Esophagus muscularis mucosa (tissue), 4 donors: Measurements from ENCODE around the gene UBE2R2. TPM values are rescaled to one million over a fixed set of nuclear protein-coding genes. Genes with fewer than 3 reads are reported as not detected.

Experiments
- DNase-seq: peaks from one replicate; pipeline ENCODE4 v3.0.0-alpha.2; 2017; ENCODE audit errors: extremely low spot score
- H3K27ac ChIP-seq, 4 donors: fragments of 200-600 bp; sonication (generic); replicated peaks in 1 of 4; 1 replicate in 3 of 4; 2 replicates in 1 of 4; pipeline ENCODE4 v1.5.1; 2016 to 2019; ENCODE audit warnings: mild to moderate bottlenecking in 1 of 4
- H3K27me3 ChIP-seq, 4 donors: fragments of 200-600 bp; sonication (generic); one replicate each; pipeline versions ENCODE4 v1.5.1 to v1.6.0; 2016 to 2019
- H3K36me3 ChIP-seq, 4 donors: fragments of 200-600 bp; sonication (generic); one replicate each; pipeline ENCODE4 v1.5.1; 2016 to 2019
- H3K4me1 ChIP-seq, 4 donors: fragments of 200-600 bp; sonication (generic); one replicate each; pipeline ENCODE4 v1.5.1; 2016 to 2019
- H3K4me3 ChIP-seq, 4 donors: fragments of 200-600 bp; sonication (generic); 1 replicate in 2 of 4; 2 replicates in 2 of 4; pipeline ENCODE4 v1.5.1; 2016 to 2019; ENCODE audit warnings: mild to moderate bottlenecking in 4 of 4, moderate library complexity in 1 of 4
- H3K9me3 ChIP-seq, 4 donors: fragments of 200-600 bp; sonication (generic); 1 replicate in 3 of 4; 2 replicates in 1 of 4; pipeline ENCODE4 v1.5.1; 2016 to 2019
- CTCF ChIP-seq, 3 experiments: fragments of 200-600 bp in 2 of 3; fragments of 450-650 bp in 1 of 3; sonication (generic) in 2 of 3; IDR thresholded peaks; one replicate each; pipeline ENCODE4 v1.5.1; 2017 to 2019; ENCODE audit warnings: antibody characterized with exemption in 3 of 3, mild to moderate bottlenecking in 2 of 3, moderate library complexity in 1 of 3
- EP300 ChIP-seq: sonication (generic); formaldehyde crosslinking; IDR thresholded peaks from one replicate; pipeline ENCODE4 v1.6.1; 2017; ENCODE audit warnings: antibody characterized with exemption
- POLR2A ChIP-seq: fragments of 450-650 bp; IDR thresholded peaks from one replicate; pipeline ENCODE4 v1.6.1; 2017; ENCODE audit warnings: antibody characterized with exemption, moderate library complexity, mild to moderate bottlenecking, low read depth
- POLR2AphosphoS5 ChIP-seq, 2 donors: sonication (generic); formaldehyde crosslinking; IDR thresholded peaks; one replicate each; pipeline ENCODE4 v1.6.1; 2017; ENCODE audit warnings: antibody characterized with exemption in 2 of 2
- WGBS: methylation state at CpG from one replicate; pipeline ENCODE4 v1.1.5; 2018; 5-methylcytosine and 5-hydroxymethylcytosine counted together
- intact Hi-C: fragments of 100-400 bp; cut with DNase I; formaldehyde crosslinking; loops from one replicate; pipeline ENCODE4 v1.15.1; 2023
- total RNA-seq, 4 donors: library from RNA; depleted of rRNA; stranded (reverse); fragments of >200 nt; gene quantifications; one replicate each; pipeline versions ENCODE4 v1.1.0 to v1.2.1, GENCODE V29; 2016

The UBE2R2 gene
- total RNA-seq, 4 donors from 2014 or later, result 27.8 to 45.1 (median 34.4) TPM

DNA sequence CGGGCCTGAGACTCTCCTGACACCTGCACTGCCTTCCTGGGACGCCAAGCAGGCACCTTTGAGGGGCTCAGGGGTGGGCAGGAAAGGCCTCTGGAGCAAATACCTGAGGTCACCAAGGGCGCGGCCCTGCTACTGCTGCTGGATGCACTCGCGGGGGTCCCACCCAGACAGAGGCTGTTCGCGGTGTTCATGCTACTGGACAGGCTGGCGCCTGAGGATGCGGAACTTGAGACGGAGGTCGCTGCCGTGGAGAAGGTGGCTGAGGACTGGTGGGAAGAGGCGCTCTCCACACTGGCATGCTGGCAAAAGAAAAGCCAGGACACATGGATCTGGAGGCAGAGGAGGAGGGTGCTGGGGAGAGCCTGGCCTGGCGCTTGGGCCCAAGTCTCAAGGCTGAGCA, 110.7 kb downstream of the UBE2R2 start:
- intact Hi-C loops, result no loop called here
- 93% methylated on average over 14 of the region's 15 CpGs for WGBS
- Histone ChIP-seq H3K9me3 (no peaks in the 10 kb centered on the region), H3K27me3 (no peaks in the 10 kb centered on the region), H3K36me3 (peaks cover 52 to 100% (median 84%) of the 10 kb centered on the region in 4 donors), H3K27ac (no peak overlapping the region), H3K4me3 (no peak overlapping the region), H3K4me1 (peaks cover 10 to 14% (median 12%) of the 10 kb centered on the region in 4 donors)
- TF ChIP-seq EP300, result no peak
- TF ChIP-seq POLR2AphosphoS5 (IDR thresholded peaks at IDR 0.05), result no peak
- TF ChIP-seq CTCF (IDR thresholded peaks at IDR 0.05), result no peak
- no peak for TF ChIP-seq POLR2A
- DNase-seq, result no peak

DNA sequence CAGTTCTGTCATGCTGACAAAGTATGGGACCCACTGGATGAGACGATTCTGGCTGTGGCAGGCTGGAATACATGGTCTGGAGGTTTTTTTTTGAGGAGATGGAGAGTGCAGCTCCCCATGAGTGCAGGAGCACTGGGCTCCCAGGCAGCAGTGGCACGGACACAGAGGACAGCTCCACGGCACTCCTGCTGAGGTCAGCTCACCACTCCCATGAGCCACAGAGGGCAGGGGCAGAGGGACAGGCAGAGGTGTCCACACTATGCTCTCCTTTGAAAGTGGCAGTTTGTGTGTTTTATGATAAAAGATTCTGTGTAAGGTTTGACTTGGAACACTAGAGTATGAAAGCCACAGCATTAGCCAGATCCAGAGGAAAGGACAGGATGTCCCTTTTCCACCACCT, 114.4 kb downstream of the UBE2R2 start:
- peaks cover 68 to 100% (median 90%) of the 10 kb centered on the region in 4 donors for H3K36me3 ChIP-seq
- no peak overlapping the region for H3K4me3 ChIP-seq
- WGBS, result 85% methylated on average over 3 of the region's 3 CpGs
- peaks cover 0 to 5% (median 0%) of the 10 kb centered on the region in 4 donors for H3K4me1 ChIP-seq
- no peak for TF ChIP-seq POLR2A
- TF ChIP-seq POLR2AphosphoS5 (IDR thresholded peaks at IDR 0.05), result no peak
- TF ChIP-seq EP300, result no peak
- TF ChIP-seq CTCF (IDR thresholded peaks at IDR 0.05), result no peak
- no peak overlapping the region for H3K27ac ChIP-seq
- no peaks in the 10 kb centered on the region for H3K9me3 ChIP-seq
- DNase-seq, result no peak
- no peaks in the 10 kb centered on the region for H3K27me3 ChIP-seq
- intact Hi-C loops, result no loop called here

- Histone ChIP-seq H3K36me3 (peaks cover 60 to 94% (median 82%) of the 10 kb centered on the region in 4 donors), H3K27ac (no peak overlapping the region), H3K27me3 (no peaks in the 10 kb centered on the region), H3K4me3 (no peak overlapping the region), H3K9me3 (no peaks in the 10 kb centered on the region), H3K4me1 (peaks cover 0 to 5% (median 0%) of the 10 kb centered on the region in 4 donors)
- WGBS, result 91% methylated on average over 16 of the region's 20 CpGs
- intact Hi-C loops, result no loop called here
- no peak for DNase-seq
- TF ChIP-seq CTCF (IDR thresholded peaks at IDR 0.05) (no peak), EP300 (no peak)
Observed at GRCh38 chr9:33932078-33932807, 115.3 kb downstream of the UBE2R2 start.

GRCh38 chr9:33934188-33934878, 117.4 kb downstream of the UBE2R2 start:
- Histone ChIP-seq H3K4me1 (peaks cover 0 to 5% (median 0%) of the 10 kb centered on the region in 4 donors), H3K27me3 (no peaks in the 10 kb centered on the region), H3K4me3 (no peak overlapping the region), H3K9me3 (no peaks in the 10 kb centered on the region), H3K27ac (no peak overlapping the region), H3K36me3 (peaks cover 47 to 85% (median 76%) of the 10 kb centered on the region in 4 donors)
- WGBS, result 77% methylated on average over 5 of the region's 5 CpGs
- no peak for TF ChIP-seq POLR2A
- TF ChIP-seq EP300, result no peak
- no peak for TF ChIP-seq CTCF (IDR thresholded peaks at IDR 0.05)
- no peak for TF ChIP-seq POLR2AphosphoS5 (IDR thresholded peaks at IDR 0.05)
- no peak for DNase-seq
- intact Hi-C loops, result no loop called here
